ENCODE data around the gene LSMEM2. TPM values are rescaled to one million over a fixed set of nuclear protein-coding genes. Genes with fewer than 3 reads are reported as not detected.

The LSMEM2 gene
- total and polyA plus RNA-seq, 2 of the 8 experiments (the other 6 are each of a cell fraction or from before 2014, with no cell fraction given): 0.58 to 0.68 TPM

DNA sequence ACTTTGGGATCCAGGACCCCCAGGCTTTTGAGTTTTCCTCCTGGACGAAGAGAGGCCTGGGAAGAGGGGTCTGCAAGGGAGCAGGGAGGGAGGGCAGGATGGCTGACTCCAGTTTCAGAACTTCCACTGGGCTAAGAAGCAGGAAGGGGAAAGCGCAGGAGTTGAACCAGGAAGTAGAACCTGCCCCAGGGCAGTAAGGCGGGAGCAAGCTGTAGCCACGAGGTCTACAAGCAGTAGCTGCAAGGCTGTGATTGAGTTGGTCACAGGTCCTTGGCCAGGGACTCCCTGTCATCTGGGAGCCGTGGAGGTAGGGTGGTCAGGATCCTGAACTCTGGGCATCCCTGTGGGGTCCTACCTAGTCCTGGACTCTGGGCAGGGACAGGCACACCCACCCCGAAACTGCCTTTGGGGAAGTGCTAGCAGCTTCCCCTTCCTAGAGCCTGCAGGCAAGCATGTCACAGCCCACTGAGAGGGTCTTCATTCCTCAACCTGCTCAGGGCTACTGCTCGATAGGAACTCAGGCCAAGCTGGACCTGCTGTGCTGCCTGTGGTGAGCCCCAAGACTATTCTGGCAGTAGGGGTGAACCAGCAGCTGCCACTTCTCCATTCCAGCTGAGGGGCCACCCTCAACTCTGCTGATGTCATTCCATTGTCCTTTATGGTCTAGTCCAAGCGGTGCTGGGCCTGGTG lies 48.6 kb upstream of the LSMEM2 start (continued):
- no peak for TF ChIP-seq KDM4A (IDR thresholded peaks at IDR 0.05; ENCODE audit: low read depth, low read length, severe bottlenecking)
